ENCODE measurements around the gene PCDHB11. TPM values are rescaled to one million over a fixed set of nuclear protein-coding genes. Genes with fewer than 3 reads are reported as not detected.

The PCDHB11 gene
- total and polyA plus RNA-seq, 9 of the 15 experiments (the other 6 are each of a cell fraction or from before 2014, with no cell fraction given): not detected

DNA sequence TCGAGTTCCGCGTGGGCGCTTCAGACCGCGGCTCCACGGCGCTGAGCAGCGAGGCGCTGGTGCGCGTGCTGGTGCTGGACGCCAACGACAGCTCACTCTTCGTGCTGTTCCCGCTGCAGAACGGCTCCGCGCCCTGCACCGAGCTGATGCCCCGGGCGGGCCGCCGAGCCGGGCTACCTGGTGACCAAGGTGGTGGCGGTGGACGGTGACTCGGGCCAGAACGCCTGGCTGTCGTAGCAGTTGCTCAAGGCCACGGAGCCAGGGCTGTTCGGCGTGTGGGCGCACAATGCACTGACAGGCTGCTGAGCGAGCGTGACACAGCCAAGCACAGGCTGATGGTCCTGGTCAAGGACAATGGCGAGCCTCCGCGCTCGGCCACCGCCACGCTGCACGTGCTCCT lies 42.1 kb downstream of the PCDHB11 start:
- Histone ChIP-seq H3K9me3 (replicated peaks; ENCODE audit: control insufficient read depth, insufficient read depth, low read depth, low read length) (no peaks in the 10 kb centered on the region), H3K4me3 (no peak overlapping the region), H3K27me3 (ENCODE audit: control insufficient read depth in 2 of 2, insufficient read depth in 2 of 2, low read length in 2 of 2) (peaks cover 0 to 19% of the 10 kb centered on the region in 2 experiments; a peak in 2 of 5 replicates), H2AFZ (ENCODE audit: low read depth, low read length) (no peak overlapping the region), H3K36me3 (ENCODE audit: control insufficient read depth, insufficient read depth, low read length) (no peaks in the 10 kb centered on the region), H3K4me1 (replicated peaks in 1 of 2; ENCODE audit: control insufficient read depth in 2 of 2, insufficient read depth in 2 of 2, low read length in 2 of 2) (peaks cover 0 to 12% of the 10 kb centered on the region in 2 experiments; a peak in 1 of 5 replicates), H4K20me1 (replicated peaks; ENCODE audit: control insufficient read depth, insufficient read depth, low read length) (no peaks in the 10 kb centered on the region), H3K9me1 (ENCODE audit: control insufficient read depth, insufficient read depth, low read length) (no peaks in the 10 kb centered on the region), H3K79me2 (ENCODE audit: control insufficient read depth, insufficient read depth, low read length) (no peaks in the 10 kb centered on the region), H3K4me2 (ENCODE audit: insufficient read depth, low read length) (no peak overlapping the region), H3K27ac (ENCODE audit: extremely low read depth, low read depth, low read length) (no peak overlapping the region), H3K9ac (ENCODE audit: insufficient read depth in 1 of 2, low read depth in 2 of 2, low read length in 2 of 2) (no peak overlapping the region)
- WGBS (ENCODE audit: insufficient coverage, low coverage, missing lambda C conversion rate): 11% methylated on average over 41 of the region's 43 CpGs
- POLR2A ChIA-PET: no interaction called here
- intact Hi-C loops (cut with micrococcal nuclease): no loop called here
- in situ Hi-C loops (cut with MboI): no loop called here
- ATAC-seq (no peak), FAIRE-seq (no peak), DNase-seq (ENCODE audit: extremely low read depth in 1 of 4, low spot score in 3 of 4) (no peak)
- no TSS peak for BruUV-seq (replicated peaks)
- TF ChIP-seq, protein P1, sequence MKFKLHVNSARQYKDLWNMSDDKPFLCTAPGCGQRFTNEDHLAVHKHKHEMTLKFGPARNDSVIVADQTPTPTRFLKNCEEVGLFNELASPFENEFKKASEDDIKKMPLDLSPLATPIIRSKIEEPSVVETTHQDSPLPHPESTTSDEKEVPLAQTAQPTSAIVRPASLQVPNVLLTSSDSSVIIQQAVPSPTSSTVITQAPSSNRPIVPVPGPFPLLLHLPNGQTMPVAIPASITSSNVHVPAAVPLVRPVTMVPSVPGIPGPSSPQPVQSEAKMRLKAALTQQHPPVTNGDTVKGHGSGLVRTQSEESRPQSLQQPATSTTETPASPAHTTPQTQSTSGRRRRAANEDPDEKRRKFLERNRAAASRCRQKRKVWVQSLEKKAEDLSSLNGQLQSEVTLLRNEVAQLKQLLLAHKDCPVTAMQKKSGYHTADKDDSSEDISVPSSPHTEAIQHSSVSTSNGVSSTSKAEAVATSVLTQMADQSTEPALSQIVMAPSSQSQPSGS (CRISPR knock-in tag; IDR thresholded peaks at IDR 0.05): no peak
- TF ChIP-seq OTX1 (CRISPR knock-in tag; IDR thresholded peaks at IDR 0.05) (no peak), POLR2AphosphoS5 (IDR thresholded peaks at IDR 0.05; ENCODE audit: control insufficient read depth, insufficient read depth, low read depth, low read length) (no peak), PHF20 (IDR thresholded peaks at IDR 0.05; ENCODE audit: partially characterized antibody) (no peak), PPARD (CRISPR knock-in tag; IDR thresholded peaks at IDR 0.05) (no peak), ZNF140 (CRISPR knock-in tag; IDR thresholded peaks at IDR 0.05) (no peak), NCOA4 (IDR thresholded peaks at IDR 0.05; ENCODE audit: partially characterized antibody) (no peak), ZNF589 (CRISPR knock-in tag; IDR thresholded peaks at IDR 0.05; ENCODE audit: low read depth) (no peak), ZNF354B (CRISPR knock-in tag; IDR thresholded peaks at IDR 0.05) (no peak), MCM2 (IDR thresholded peaks at IDR 0.05; ENCODE audit: low read depth) (no peak)
- TF ChIP-seq, protein P2, sequence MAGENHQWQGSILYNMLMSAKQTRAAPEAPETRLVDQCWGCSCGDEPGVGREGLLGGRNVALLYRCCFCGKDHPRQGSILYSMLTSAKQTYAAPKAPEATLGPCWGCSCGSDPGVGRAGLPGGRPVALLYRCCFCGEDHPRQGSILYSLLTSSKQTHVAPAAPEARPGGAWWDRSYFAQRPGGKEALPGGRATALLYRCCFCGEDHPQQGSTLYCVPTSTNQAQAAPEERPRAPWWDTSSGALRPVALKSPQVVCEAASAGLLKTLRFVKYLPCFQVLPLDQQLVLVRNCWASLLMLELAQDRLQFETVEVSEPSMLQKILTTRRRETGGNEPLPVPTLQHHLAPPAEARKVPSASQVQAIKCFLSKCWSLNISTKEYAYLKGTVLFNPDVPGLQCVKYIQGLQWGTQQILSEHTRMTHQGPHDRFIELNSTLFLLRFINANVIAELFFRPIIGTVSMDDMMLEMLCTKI (IDR thresholded peaks at IDR 0.05; ENCODE audit: partially characterized antibody): no peak
- CTCF ChIA-PET (ENCODE audit: low intra/inter-chr PET ratio): interaction anchor here (0.7 kb wide), 1 partner anchor 13 kb away, joined by 3 read pairs; no protein-coding TSS in a partner anchor
